Heart left ventricle (tissue), 13 donors: Measurements from ENCODE around the gene NARF.

ENCODE experiments used
- POLR2A ChIP-seq, 2 donors: fragments of 450-650 bp; IDR thresholded peaks; one replicate each; pipeline ENCODE4 v1.6.1; 2017; ENCODE audit warnings: antibody characterized with exemption in 2 of 2, mild to moderate bottlenecking in 2 of 2, moderate library complexity in 2 of 2
- TF ChIP-seq, protein P1 (sequence below), 12 donors: fragments of 200-600 bp; sonication (generic) in 4 of 12; IDR thresholded peaks; one replicate each; pipeline versions ENCODE4 v1.5.0 to v1.8.0; 2018 to 2022; ENCODE audit warnings: antibody characterized with exemption in 12 of 12, mild to moderate bottlenecking in 5 of 12
- donor health status: ischemic (EF 13 %, LVEDD 7.1; RV severe dilation, severe dysfunction).
- donor health status: DM: no; HTN: yes; CAD: no.
- donor health status: DM: no; HTN: no; CAD: no.
- donor health status: ischemic (EF 25% LVEDD 6.9; RV normal size, moderate dysfunction).
- donor health status: ischemic (EF 25% LVEDD 5.7; RV mildly dilated, moderate dysfunction).
- donor health status: ischemic (EF 35%, LVEDD 5.7; RV mildly dilated, moderate dysfunction).
- donor health status: nonischemic (EF 11% LVEDD 7.7; RV severe dilation, severe dysfunction).
- donor health status: DM: yes; HTN: yes; CAD: no.
- donor health status: PGD.
- donor health status: ischemic (EF 29% LVEDD 5.4; RV normal size, mild dysfunction).
- donor health status: nonischemic (EF 23%, LVEDD 6.1; RV moderate dilation, normal function).

DNA sequence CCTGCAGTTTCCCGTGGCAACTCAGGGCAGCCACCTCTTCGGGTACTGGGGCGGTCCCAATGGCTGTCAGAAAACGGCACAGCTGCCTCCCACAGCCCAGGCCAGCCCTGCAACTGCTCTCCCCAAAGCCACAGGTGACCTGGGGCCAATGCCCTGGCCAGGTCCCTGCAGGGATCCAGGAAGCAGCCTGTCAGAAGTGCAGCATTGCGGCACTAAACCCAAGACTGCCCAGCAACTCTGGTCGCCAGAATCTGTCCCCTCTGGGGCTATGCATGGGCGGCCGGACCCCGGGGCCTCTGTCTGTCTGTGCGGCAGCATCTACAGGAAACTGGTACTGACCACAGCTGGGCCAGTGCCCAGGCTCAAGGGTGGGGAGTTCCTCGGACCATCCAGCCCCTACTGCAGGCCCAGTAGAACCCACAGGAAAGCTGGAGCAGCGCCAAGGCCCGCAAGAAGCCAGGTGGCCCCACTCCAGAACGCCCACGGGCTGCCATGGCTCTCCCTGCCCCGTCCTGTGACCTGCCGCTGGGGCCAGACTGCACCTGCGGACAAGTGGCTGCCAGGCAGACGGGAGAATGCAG lies 13.5 kb upstream of the NARF start:
- TF ChIP-seq, protein P1, sequence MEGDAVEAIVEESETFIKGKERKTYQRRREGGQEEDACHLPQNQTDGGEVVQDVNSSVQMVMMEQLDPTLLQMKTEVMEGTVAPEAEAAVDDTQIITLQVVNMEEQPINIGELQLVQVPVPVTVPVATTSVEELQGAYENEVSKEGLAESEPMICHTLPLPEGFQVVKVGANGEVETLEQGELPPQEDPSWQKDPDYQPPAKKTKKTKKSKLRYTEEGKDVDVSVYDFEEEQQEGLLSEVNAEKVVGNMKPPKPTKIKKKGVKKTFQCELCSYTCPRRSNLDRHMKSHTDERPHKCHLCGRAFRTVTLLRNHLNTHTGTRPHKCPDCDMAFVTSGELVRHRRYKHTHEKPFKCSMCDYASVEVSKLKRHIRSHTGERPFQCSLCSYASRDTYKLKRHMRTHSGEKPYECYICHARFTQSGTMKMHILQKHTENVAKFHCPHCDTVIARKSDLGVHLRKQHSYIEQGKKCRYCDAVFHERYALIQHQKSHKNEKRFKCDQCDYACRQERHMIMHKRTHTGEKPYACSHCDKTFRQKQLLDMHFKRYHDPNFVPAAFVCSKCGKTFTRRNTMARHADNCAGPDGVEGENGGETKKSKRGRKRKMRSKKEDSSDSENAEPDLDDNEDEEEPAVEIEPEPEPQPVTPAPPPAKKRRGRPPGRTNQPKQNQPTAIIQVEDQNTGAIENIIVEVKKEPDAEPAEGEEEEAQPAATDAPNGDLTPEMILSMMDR (IDR thresholded peaks at IDR 0.05): no peak
- no peak for TF ChIP-seq POLR2A (IDR thresholded peaks at IDR 0.05)
